Immature natural killer cell (primary cell): Measurements from ENCODE around the gene GPR78. TPM values are rescaled to one million over a fixed set of nuclear protein-coding genes. Genes with fewer than 3 reads are reported as not detected.
"Not testable (repeated sequence)": the region's sequence is repeated elsewhere in the genome, so short reads cannot be mapped to it uniquely, and the experiment has no call there.

ENCODE experiments used
- DNase-seq, 3 donors: peaks; one replicate each; pipeline ENCODE4 v3.0.0; 2022; ENCODE audit warnings: mixed read lengths in 1 of 3
- H3K27ac Mint-ChIP-seq, 6 donors: one replicate each; pipeline ENCODE4 v1.8.0; 2020; ENCODE audit warnings: mixed read lengths in 6 of 6, mild to moderate bottlenecking in 5 of 6, inconsistent platforms in 4 of 6, moderate library complexity in 3 of 6
- H3K27me3 Mint-ChIP-seq, 3 donors: one replicate each; pipeline ENCODE4 v1.8.0; 2020 to 2021; ENCODE audit warnings: low read depth in 3 of 3, mild to moderate bottlenecking in 3 of 3, mixed read lengths in 3 of 3, moderate library complexity in 3 of 3, inconsistent platforms in 1 of 3
- H3K36me3 Mint-ChIP-seq, 3 donors: one replicate each; pipeline ENCODE4 v1.8.0; 2020; ENCODE audit warnings: mixed read lengths in 3 of 3, inconsistent platforms in 2 of 3, mild to moderate bottlenecking in 2 of 3
- H3K4me1 Mint-ChIP-seq, 2 donors: one replicate each; pipeline ENCODE4 v1.8.0; 2020; ENCODE audit warnings: inconsistent platforms in 2 of 2, mild to moderate bottlenecking in 2 of 2, mixed read lengths in 2 of 2, moderate library complexity in 1 of 2
- H3K4me3 Mint-ChIP-seq, 5 donors: one replicate each; pipeline ENCODE4 v1.8.0; 2020; ENCODE audit warnings: mild to moderate bottlenecking in 5 of 5, mixed read lengths in 5 of 5, inconsistent platforms in 3 of 5, moderate library complexity in 3 of 5
- H3K9me3 Mint-ChIP-seq, 6 donors: one replicate each; pipeline ENCODE4 v1.8.0; 2020; ENCODE audit warnings: mild to moderate bottlenecking in 6 of 6, mixed read lengths in 6 of 6, inconsistent platforms in 4 of 6, moderate library complexity in 3 of 6
- polyA plus RNA-seq, 3 donors: library from polyadenylated mRNA; unstranded; fragments of 300-500 nt; fragmentation: Illumina TruSeq; gene quantifications; one replicate each; pipeline ENCODE4 v1.2.3, GENCODE V29; 2021

Gene GPR78
- polyA plus RNA-seq, 3 donors from 2014 or later = not detected

DNA sequence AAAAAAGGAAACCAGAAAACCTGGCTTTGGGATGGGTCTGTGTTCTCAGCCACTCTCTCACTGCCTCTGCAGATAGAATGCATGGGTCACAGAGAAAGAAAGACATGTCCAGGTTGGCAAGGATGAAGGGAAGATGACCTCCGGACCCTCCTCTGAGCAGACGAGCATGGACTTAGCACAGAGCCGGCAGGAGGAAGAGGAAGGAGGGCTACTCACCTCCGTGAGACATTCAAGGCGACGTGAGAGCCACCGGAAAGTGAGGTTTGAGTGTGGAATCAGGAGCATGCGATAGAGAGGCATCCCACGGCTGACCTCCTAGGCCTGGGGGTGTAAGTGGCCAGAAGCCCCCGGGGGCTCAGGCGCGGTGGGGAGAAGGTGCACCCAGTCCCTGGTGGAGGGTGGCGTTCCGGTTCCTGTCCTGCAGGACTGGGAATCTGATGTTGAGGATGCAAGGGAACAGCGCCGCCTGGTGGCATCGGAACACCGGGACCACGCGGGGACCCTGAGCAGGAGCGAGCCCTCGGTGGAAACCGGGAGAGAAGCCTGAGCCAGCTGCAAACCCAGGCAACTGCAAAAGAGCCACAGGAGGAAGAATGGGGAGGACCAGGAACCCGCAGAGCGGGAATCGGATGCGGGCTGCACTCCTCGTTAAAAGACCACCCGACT is 50.2 kb downstream of the GPR78 start:
- DNase-seq, H3K27ac Mint-ChIP-seq, H3K4me1 Mint-ChIP-seq, H3K27me3 Mint-ChIP-seq, H3K4me3 Mint-ChIP-seq, H3K36me3 Mint-ChIP-seq, H3K9me3 Mint-ChIP-seq: not testable (repeated sequence)

DNA sequence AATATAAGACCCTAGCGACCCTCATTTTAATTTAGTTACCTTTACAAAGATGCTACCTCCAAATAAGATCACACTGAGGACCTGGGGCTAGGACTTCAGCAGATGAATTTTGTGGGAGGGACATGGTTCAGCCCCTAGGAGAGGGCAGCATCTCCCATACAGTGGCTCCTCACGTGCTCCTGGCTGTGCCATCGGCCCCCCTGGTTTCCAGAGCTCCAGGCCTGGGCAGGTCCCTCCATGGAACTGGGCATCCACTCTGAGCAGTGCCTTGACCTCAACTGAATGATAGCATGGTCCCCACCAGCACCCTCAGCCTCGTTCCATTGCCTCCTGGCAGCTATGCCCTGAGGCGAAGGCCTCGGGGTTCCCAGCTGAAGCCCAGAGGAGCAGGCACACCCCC is 51.7 kb downstream of the GPR78 start:
- H3K36me3 Mint-ChIP-seq, H3K27me3 Mint-ChIP-seq, DNase-seq, H3K4me3 Mint-ChIP-seq, H3K4me1 Mint-ChIP-seq, H3K9me3 Mint-ChIP-seq, H3K27ac Mint-ChIP-seq: not testable (repeated sequence)

DNA sequence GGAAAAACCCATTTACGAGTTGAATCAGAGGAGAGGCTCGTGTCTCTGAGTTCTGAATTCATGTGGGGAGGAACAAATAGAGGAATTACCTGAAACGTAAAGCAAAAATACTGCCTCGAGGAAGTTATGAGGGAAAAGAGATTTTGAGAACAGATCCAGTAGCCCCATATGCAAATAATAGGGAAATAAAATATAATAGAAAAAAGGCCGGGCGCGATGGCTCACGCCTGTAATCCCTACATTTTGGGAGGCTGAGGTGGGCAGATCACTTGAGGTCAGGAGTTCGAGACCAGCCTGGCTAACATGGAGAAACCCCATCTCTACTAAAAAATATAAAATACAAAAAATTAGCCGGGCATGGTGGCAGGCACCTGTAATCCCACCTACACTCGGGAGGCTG is 54.6 kb downstream of the GPR78 start:
- not testable (repeated sequence) for H3K36me3 Mint-ChIP-seq, H3K4me3 Mint-ChIP-seq, H3K27me3 Mint-ChIP-seq, H3K27ac Mint-ChIP-seq, DNase-seq, H3K4me1 Mint-ChIP-seq, H3K9me3 Mint-ChIP-seq

DNA sequence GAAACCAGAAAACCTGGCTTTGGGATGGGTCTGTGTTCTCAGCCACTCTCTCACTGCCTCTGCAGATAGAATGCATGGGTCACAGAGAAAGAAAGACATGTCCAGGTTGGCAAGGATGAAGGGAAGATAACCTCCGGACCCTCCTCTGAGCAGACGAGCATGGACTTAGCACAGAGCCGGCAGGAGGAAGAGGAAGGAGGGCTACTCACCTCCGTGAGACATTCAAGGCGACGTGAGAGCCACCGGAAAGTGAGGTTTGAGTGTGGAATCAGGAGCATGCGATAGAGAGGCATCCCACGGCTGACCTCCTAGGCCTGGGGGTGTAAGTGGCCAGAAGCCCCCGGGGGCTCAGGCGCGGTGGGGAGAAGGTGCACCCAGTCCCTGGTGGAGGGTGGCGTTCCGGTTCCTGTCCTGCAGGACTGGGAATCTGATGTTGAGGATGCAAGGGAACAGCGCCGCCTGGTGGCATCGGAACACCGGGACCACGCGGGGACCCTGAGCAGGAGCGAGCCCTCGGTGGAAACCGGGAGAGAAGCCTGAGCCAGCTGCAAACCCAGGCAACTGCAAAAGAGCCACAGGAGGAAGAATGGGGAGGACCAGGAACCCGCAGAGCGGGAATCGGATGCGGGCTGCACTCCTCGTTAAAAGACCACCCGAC is 55.8 kb downstream of the GPR78 start:
- H3K27ac Mint-ChIP-seq, H3K36me3 Mint-ChIP-seq, H3K9me3 Mint-ChIP-seq, DNase-seq, H3K4me1 Mint-ChIP-seq, H3K4me3 Mint-ChIP-seq, H3K27me3 Mint-ChIP-seq: not testable (repeated sequence)

Other genes starting within 250 kb of the GPR78 start
- 10 to 100 TPM; 11.3 to 15.9 (median 15.8) TPM for gene ACOX3, start 139.7 kb upstream of the GPR78 start, polyA plus RNA-seq
- gene TRMT44, start 139.6 kb upstream of the GPR78 start, polyA plus RNA-seq = 10 to 100 TPM in 1 of 3 donors, 1 to 10 TPM in 2; 2.6 to 15.6 (median 8.9) TPM
- not detected for gene CPZ, start 12.4 kb downstream of the GPR78 start, polyA plus RNA-seq